Transverse colon (tissue), 4 donors: Measurements from ENCODE around the gene PI4KA. TPM values are rescaled to one million over a fixed set of nuclear protein-coding genes. Genes with fewer than 3 reads are reported as not detected.
"Not testable (repeated sequence)": the region's sequence is repeated elsewhere in the genome, so short reads cannot be mapped to it uniquely, and the experiment has no call there.

Source experiments
- DNase-seq: peaks from one replicate; pipeline ENCODE4 v3.0.0-alpha.2; 2019
- H3K27ac ChIP-seq, 4 donors: fragments of 200-600 bp; sonication (generic); 2 replicates each; pipeline ENCODE4 v1.5.1; 2016 to 2018; ENCODE audit warnings: inconsistent platforms in 4 of 4
- H3K27me3 ChIP-seq: fragments of 200-600 bp; sonication (generic); 2 replicates; pipeline ENCODE4 v1.5.1; 2017; ENCODE audit warnings: inconsistent platforms
- H3K36me3 ChIP-seq, 4 donors: fragments of 200-600 bp; sonication (generic); 2 replicates each; pipeline ENCODE4 v1.5.1; 2017 to 2019; ENCODE audit warnings: inconsistent platforms in 4 of 4
- H3K4me1 ChIP-seq, 4 donors: fragments of 200-600 bp; sonication (generic); 2 replicates each; pipeline ENCODE4 v1.5.1; 2017 to 2020; ENCODE audit warnings: inconsistent platforms in 4 of 4
- H3K4me3 ChIP-seq, 4 donors: fragments of 200-600 bp; sonication (generic); 1 replicate in 1 of 4; 2 replicates in 3 of 4; pipeline versions ENCODE4 v1.5.1 to v1.6.1; 2017 to 2019; ENCODE audit warnings: inconsistent platforms in 4 of 4
- H3K9me3 ChIP-seq, 2 donors: fragments of 200-600 bp; sonication (generic); 2 replicates each; pipeline ENCODE4 v1.5.1; 2017 to 2019; ENCODE audit warnings: inconsistent platforms in 2 of 2
- CTCF ChIP-seq, 5 experiments: fragments of 200-600 bp in 3 of 5; fragments of 450-650 bp in 2 of 5; sonication (generic) in 3 of 5; IDR thresholded peaks; 1 replicate in 2 of 5; 2 replicates in 3 of 5; pipeline ENCODE4 v1.5.1; 2016 to 2017; ENCODE audit warnings: antibody characterized with exemption in 5 of 5, inconsistent platforms in 3 of 5, mild to moderate bottlenecking in 2 of 5, moderate library complexity in 1 of 5
- EP300 ChIP-seq: sonication (generic); formaldehyde crosslinking; IDR thresholded peaks from one replicate; pipeline ENCODE4 v1.6.1; 2017; ENCODE audit warnings: antibody characterized with exemption, low read depth
- POLR2A ChIP-seq: fragments of 450-650 bp; IDR thresholded peaks from one replicate; pipeline ENCODE4 v1.6.1; 2016; ENCODE audit warnings: antibody characterized with exemption, mild to moderate bottlenecking, moderate library complexity
- POLR2AphosphoS5 ChIP-seq, 3 donors: sonication (generic); formaldehyde crosslinking; IDR thresholded peaks; one replicate each; pipeline ENCODE4 v1.6.1; 2016; ENCODE audit warnings: antibody characterized with exemption in 3 of 3
- WGBS, 2 donors: methylation state at CpG; one replicate each; pipeline ENCODE4 v1.1.5; 2018; ENCODE audit warnings: low coverage in 1 of 2; 5-methylcytosine and 5-hydroxymethylcytosine counted together
- in situ Hi-C, 4 donors: fragments of 200-750 bp; cut with MboI; loops; one replicate each; pipeline versions ENCODE4 v1.15.0 to v1.15.1; 2017; ENCODE audit warnings: low sequenced_read_pairs in 3 of 4, low pct_ligation_motif_present in 1 of 4, low pct_unique_long_range_greater_than_20kb in 1 of 4
- intact Hi-C: fragments of 100-400 bp; cut with DNase I; formaldehyde crosslinking; loops from one replicate; pipeline ENCODE4 v1.15.1; 2023; ENCODE audit warnings: low total_unique reads
- total RNA-seq, 4 donors: library from RNA; depleted of rRNA; stranded (reverse); fragments of >200 nt; gene quantifications; one replicate each; pipeline ENCODE4 v1.1.0, GENCODE V29; 2016

The PI4KA gene
- total RNA-seq, 4 donors from 2014 or later = 90.8 to 126 (median 109) TPM

- 95% methylated on average over 15 to 29 of the region's 29 CpGs for WGBS, 2 donors
- H3K27ac ChIP-seq, H3K36me3 ChIP-seq, H3K4me3 ChIP-seq, H3K4me1 ChIP-seq, H3K9me3 ChIP-seq, in situ Hi-C loops, H3K27me3 ChIP-seq, DNase-seq, intact Hi-C loops: not testable (repeated sequence)
These were observed 171.0 kb downstream of the PI4KA start for GRCh38 chr22:20687356-20688172.

GRCh38 chr22:20685764-20686163, 172.8 kb downstream of the PI4KA start:
- intact Hi-C loops, DNase-seq, H3K27ac ChIP-seq, H3K4me3 ChIP-seq, in situ Hi-C loops, H3K27me3 ChIP-seq, H3K9me3 ChIP-seq, H3K36me3 ChIP-seq, H3K4me1 ChIP-seq: not testable (repeated sequence)
- 81 to 88% methylated on average over 5 to 11 of the region's 11 CpGs for WGBS, 2 donors

- 91 to 97% methylated on average over 6 to 11 of the region's 13 CpGs for WGBS, 2 donors
- peaks cover 30% of the 10 kb centered on the region for H3K27me3 ChIP-seq
- H3K4me1 ChIP-seq, in situ Hi-C loops, DNase-seq, H3K4me3 ChIP-seq, H3K9me3 ChIP-seq, intact Hi-C loops, H3K36me3 ChIP-seq, H3K27ac ChIP-seq: not testable (repeated sequence)
These were observed 179.7 kb downstream of the PI4KA start for GRCh38 chr22:20678792-20679435.

- DNase-seq = no peak
- no peaks in the 10 kb centered on the region for H3K36me3 ChIP-seq
- no peaks in the 10 kb centered on the region for H3K9me3 ChIP-seq
- 75 to 82% methylated on average over 2 of the region's 2 CpGs for WGBS, 2 donors
- H3K27ac ChIP-seq = no peak overlapping the region
- no peak overlapping the region for H3K4me3 ChIP-seq
- in situ Hi-C loops (no loop called here), intact Hi-C loops (no loop called here)
- TF ChIP-seq CTCF (IDR thresholded peaks at IDR 0.05) = no peak
- no peak for TF ChIP-seq POLR2AphosphoS5 (IDR thresholded peaks at IDR 0.05)
- TF ChIP-seq POLR2A = no peak
- no peak for TF ChIP-seq EP300
- H3K4me1 ChIP-seq = no peaks in the 10 kb centered on the region
- H3K27me3 ChIP-seq = peaks cover 35% of the 10 kb centered on the region
These were observed 180.8 kb downstream of the PI4KA start for GRCh38 chr22:20677684-20678242.

- H3K4me1 ChIP-seq, intact Hi-C loops, H3K9me3 ChIP-seq, H3K4me3 ChIP-seq, DNase-seq, H3K27ac ChIP-seq, in situ Hi-C loops, H3K36me3 ChIP-seq: not testable (repeated sequence)
- peaks cover 56% of the 10 kb centered on the region for H3K27me3 ChIP-seq
- 75 to 98% methylated on average over 1 of the region's 1 CpG for WGBS, 2 donors
These were observed 183.0 kb downstream of the PI4KA start for GRCh38 chr22:20675613-20676012.

GRCh38 chr22:20674998-20675397, 183.6 kb downstream of the PI4KA start:
- TF ChIP-seq POLR2AphosphoS5 (IDR thresholded peaks at IDR 0.05) (no peak), POLR2A (no peak), EP300 (no peak), CTCF (IDR thresholded peaks at IDR 0.05) (no peak)
- Histone ChIP-seq H3K9me3 (no peaks in the 10 kb centered on the region), H3K27ac (no peak overlapping the region), H3K36me3 (no peaks in the 10 kb centered on the region), H3K4me1 (no peaks in the 10 kb centered on the region), H3K4me3 (no peak overlapping the region), H3K27me3 (peaks cover 59% of the 10 kb centered on the region)
- DNase-seq = no peak
- intact Hi-C loops = no loop called here
- in situ Hi-C loops = no loop called here
